NB4 (cell line): ENCODE data around the gene CRIP1.

Experiments used
- CTCF ChIP-seq: IDR thresholded peaks from one replicate; pipeline ENCODE4 v1.5.1; 2012; ENCODE audit warnings: low read depth, low read length
- MAX ChIP-seq: IDR thresholded peaks from 2 replicates; pipeline ENCODE4 v1.6.1; 2011; ENCODE audit warnings: low read depth, low read length
- MYC ChIP-seq: IDR thresholded peaks from 2 replicates; pipeline ENCODE4 v1.6.1; 2011; ENCODE audit warnings: low read depth, low read length
- POLR2A ChIP-seq: IDR thresholded peaks from 2 replicates; pipeline ENCODE4 v1.6.1; 2011; ENCODE audit warnings: mild to moderate bottlenecking; ENCODE audit not compliant: insufficient read length; ENCODE audit errors: extremely low read depth

- TF ChIP-seq POLR2A (no peak), CTCF (no peak), MAX (no peak), MYC (no peak)
These were observed 44.6 kb upstream of the CRIP1 start for GRCh38 chr14:105442125-105442524.
